Measurements from ENCODE around the gene CIBAR2.
"Not testable (repeated sequence)": the region's sequence is repeated elsewhere in the genome, so short reads cannot be mapped to it uniquely, and the experiment has no call there.

Gene CIBAR2

DNA sequence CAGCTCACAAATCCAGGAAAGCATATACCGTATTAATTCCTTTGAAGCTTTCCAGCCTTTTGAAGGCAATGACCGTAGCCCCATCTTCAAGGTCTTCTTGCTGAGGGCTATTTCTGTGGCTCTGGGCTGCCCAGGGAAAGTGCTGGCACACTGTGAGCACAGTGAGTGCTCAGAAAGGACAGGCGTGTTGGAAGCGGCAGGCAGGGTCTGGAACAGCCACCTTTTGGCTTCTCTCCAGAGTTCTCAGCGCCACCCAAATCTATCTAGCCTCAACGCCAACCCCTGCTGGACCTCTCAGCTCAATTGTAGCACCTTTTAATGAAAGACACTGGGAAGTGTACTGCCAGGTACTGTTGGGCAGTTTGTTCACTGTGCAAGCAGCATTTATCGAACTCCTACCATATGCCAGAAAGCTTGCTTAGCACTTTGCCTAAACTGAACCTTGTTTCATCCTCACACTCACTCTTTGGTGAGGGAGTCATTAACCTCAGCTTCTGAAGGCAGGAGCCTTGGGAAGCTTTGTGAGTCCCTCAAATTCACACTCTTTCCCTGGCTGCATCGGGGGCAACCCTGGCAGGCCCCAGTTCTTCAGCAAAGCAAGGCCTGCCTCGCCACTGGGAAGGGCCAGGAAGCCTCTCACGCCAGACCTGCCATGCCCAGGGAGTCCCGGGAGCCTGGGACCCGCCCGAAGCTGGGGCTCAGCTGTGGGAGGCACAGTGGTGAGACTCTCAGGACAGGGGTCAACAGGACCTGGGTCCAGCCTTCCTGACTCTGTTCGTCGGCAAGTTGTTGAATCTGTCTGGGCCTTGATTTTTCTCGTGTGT, 13.5 kb upstream of the CIBAR2 start:
- no CpG with 5 or more reads among the region's 16 CpGs for WGBS (ENCODE audit: extremely low coverage, insufficient coverage, low lambda C conversion rate)
- Histone ChIP-seq H3K9ac (ENCODE audit: low read length) (no peak overlapping the region), H2AK5ac (ENCODE audit: low read length) (no peak overlapping the region), H3K27me3 (ENCODE audit: insufficient read depth, low read length, poor library complexity) (no peaks in the 10 kb centered on the region), H3K4me3 (ENCODE audit: low read length) (no peak overlapping the region), H3K27ac (ENCODE audit: low read depth, low read length) (no peak overlapping the region), H4K8ac (ENCODE audit: low read depth, low read length) (no peak overlapping the region), H3K23ac (ENCODE audit: low read length) (no peak overlapping the region), H2BK15ac (replicated peaks; ENCODE audit: low read depth) (no peak overlapping the region), H3K36me3 (ENCODE audit: control insufficient read depth, insufficient read depth, low read length) (no peaks in the 10 kb centered on the region), H3K4me1 (ENCODE audit: control insufficient read depth, low read depth, low read length) (no peaks in the 10 kb centered on the region), H2BK5ac (ENCODE audit: low read length) (no peak overlapping the region), H3K79me1 (ENCODE audit: low read length) (no peaks in the 10 kb centered on the region), H3K79me2 (ENCODE audit: control insufficient read depth, insufficient read depth, low read length) (no peaks in the 10 kb centered on the region), H3K56ac (ENCODE audit: low read length) (no peak overlapping the region), H3K4ac (ENCODE audit: low read depth, low read length) (no peak overlapping the region), H3K18ac (ENCODE audit: low read length) (no peak overlapping the region), H3K4me2 (ENCODE audit: low read length) (no peak overlapping the region), H2BK120ac (ENCODE audit: low read depth, low read length) (no peak overlapping the region), H4K5ac (ENCODE audit: low read length) (no peak overlapping the region)
- DNase-seq, result no peak

DNA sequence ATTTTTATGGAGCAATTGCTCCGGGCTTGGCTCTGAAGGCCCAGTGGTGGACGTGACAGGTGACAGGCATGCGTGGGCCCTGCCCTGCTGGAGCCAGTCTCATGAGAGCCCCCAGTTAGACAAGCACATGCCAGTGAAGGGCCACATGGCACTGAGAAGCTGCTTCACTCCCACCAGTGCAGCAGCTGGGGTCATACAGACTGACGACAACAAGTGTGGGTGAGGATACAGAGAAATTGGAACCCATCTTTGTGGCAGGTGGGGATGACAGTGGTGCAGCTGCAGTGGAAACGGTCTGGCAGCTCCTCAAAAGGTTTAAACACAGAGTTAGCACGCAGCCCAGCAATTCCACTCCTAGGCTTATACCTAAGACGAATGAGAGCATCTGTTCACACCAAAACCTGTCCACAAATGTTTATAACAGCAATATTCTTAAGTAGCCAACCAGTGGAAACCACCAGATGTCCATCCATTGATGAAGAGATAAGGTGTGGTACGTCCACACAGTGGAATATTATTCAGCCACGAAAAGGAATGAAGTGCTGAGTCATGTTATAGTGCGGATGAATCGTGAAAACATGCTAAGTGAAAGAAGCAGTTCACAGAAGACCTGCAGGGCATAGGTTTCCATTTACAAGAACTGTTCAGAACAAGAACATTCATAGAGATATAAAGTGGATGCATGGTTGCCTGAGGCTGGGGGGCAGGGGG, 12.5 kb upstream of the CIBAR2 start:
- no peak overlapping the region for H2BK5ac ChIP-seq (ENCODE audit: low read length)
- H3K27me3 ChIP-seq (ENCODE audit: insufficient read depth, low read length, poor library complexity), result no peaks in the 10 kb centered on the region
- WGBS (ENCODE audit: extremely low coverage, insufficient coverage, low lambda C conversion rate), result no CpG with 5 or more reads among the region's 11 CpGs
- H3K79me2 ChIP-seq (ENCODE audit: control insufficient read depth, insufficient read depth, low read length), result no peaks in the 10 kb centered on the region
- H3K4me3 ChIP-seq (ENCODE audit: low read length), result no peak overlapping the region
- H3K4me2 ChIP-seq (ENCODE audit: low read length), result no peak overlapping the region
- H2BK15ac ChIP-seq (replicated peaks; ENCODE audit: low read depth), result no peak overlapping the region
- H2BK120ac ChIP-seq (ENCODE audit: low read depth, low read length), result no peak overlapping the region
- H3K27ac ChIP-seq (ENCODE audit: low read depth, low read length), result no peak overlapping the region
- no peaks in the 10 kb centered on the region for H3K79me1 ChIP-seq (ENCODE audit: low read length)
- no peak for DNase-seq
- H4K8ac ChIP-seq (ENCODE audit: low read depth, low read length), result no peak overlapping the region
- H3K56ac ChIP-seq (ENCODE audit: low read length), result no peak overlapping the region
- no peak overlapping the region for H3K18ac ChIP-seq (ENCODE audit: low read length)
- peak overlapping the region; percentile 22 for H2AK5ac ChIP-seq (ENCODE audit: low read length)
- H3K4ac ChIP-seq (ENCODE audit: low read depth, low read length), result no peak overlapping the region
- H3K36me3 ChIP-seq (ENCODE audit: control insufficient read depth, insufficient read depth, low read length), result no peaks in the 10 kb centered on the region
- H3K9ac ChIP-seq (ENCODE audit: low read length), result no peak overlapping the region
- H3K23ac ChIP-seq (ENCODE audit: low read length), result no peak overlapping the region
- H4K5ac ChIP-seq (ENCODE audit: low read length), result no peak overlapping the region
- H3K4me1 ChIP-seq (ENCODE audit: control insufficient read depth, low read depth, low read length), result no peaks in the 10 kb centered on the region

DNA sequence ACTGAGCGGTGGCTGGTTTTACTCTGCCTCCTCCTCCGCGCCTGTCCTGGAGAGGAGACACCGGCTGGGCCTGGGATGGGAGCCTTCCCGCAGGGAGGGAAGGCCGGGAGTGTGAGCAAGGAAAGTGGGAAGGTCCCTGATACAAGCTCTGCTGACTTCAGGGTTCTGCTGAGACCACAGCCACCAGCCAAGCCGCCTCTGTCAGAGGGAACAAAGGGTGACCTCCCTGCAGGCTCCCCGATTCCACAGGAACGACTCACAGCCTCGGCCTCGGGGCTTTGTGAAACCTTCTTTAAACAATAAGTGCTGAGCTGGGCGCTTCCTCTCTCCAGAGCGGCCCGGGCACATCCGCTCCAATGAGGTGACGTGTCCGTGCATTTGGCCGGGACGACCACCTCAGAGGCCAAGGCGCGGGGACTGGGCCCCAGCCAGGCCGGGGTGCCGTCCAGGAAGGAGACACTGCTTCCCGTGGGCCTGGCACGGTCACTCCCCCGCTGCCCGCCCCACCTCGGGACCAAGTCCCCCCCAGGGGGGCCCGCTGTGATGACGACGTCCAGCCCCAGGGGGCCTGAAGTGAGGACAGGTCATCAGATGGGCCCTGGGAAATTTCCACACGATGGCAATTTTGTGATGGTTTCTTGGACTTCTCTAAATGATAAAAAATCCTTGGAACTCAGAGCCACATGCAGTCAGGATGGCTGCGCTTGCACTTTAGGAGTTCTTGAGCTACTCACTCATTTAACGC, 11.8 kb upstream of the CIBAR2 start:
- Histone ChIP-seq H3K27me3 (ENCODE audit: insufficient read depth, low read length, poor library complexity) (no peaks in the 10 kb centered on the region), H4K8ac (ENCODE audit: low read depth, low read length) (no peak overlapping the region), H3K4me3 (ENCODE audit: low read length) (no peak overlapping the region), H3K4me2 (ENCODE audit: low read length) (no peak overlapping the region), H3K79me2 (ENCODE audit: control insufficient read depth, insufficient read depth, low read length) (no peaks in the 10 kb centered on the region), H3K4me1 (ENCODE audit: control insufficient read depth, low read depth, low read length) (no peaks in the 10 kb centered on the region), H3K79me1 (ENCODE audit: low read length) (no peaks in the 10 kb centered on the region), H3K4ac (ENCODE audit: low read depth, low read length) (no peak overlapping the region), H2AK5ac (ENCODE audit: low read length) (peak overlapping the region; percentile 22), H2BK15ac (replicated peaks; ENCODE audit: low read depth) (no peak overlapping the region), H3K27ac (ENCODE audit: low read depth, low read length) (no peak overlapping the region), H3K9ac (ENCODE audit: low read length) (no peak overlapping the region), H2BK120ac (ENCODE audit: low read depth, low read length) (no peak overlapping the region), H3K36me3 (ENCODE audit: control insufficient read depth, insufficient read depth, low read length) (no peaks in the 10 kb centered on the region), H2BK5ac (ENCODE audit: low read length) (no peak overlapping the region), H3K23ac (ENCODE audit: low read length) (no peak overlapping the region), H3K18ac (ENCODE audit: low read length) (no peak overlapping the region), H3K56ac (ENCODE audit: low read length) (no peak overlapping the region), H4K5ac (ENCODE audit: low read length) (no peak overlapping the region)
- DNase-seq, result peak; percentile 76
- no CpG with 5 or more reads among the region's 34 CpGs for WGBS (ENCODE audit: extremely low coverage, insufficient coverage, low lambda C conversion rate)

DNA sequence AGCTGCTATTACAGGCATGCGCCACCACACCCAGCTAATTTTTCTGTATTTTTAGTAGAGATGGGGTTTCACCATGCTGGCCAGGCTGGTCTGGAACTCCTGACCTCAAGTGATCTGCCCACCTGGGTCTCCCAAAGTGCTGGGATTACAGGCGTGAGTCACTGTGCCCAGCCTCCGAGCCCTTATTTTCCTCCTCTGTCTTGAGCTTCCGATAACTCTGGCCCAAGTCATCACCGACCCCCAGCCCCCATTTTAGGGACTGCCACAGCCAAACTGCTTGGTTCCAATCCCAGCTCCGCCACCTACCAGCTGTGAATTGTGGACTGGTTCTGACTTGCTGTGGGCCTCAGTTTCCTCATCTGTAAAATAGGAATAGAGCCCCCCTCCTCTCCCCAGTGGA, 11.2 kb upstream of the CIBAR2 start:
- not testable (repeated sequence) for H3K27me3 ChIP-seq (ENCODE audit: insufficient read depth, low read length, poor library complexity); H4K8ac ChIP-seq (ENCODE audit: low read depth, low read length); H3K79me1 ChIP-seq (ENCODE audit: low read length); H3K4me3 ChIP-seq (ENCODE audit: low read length); H2BK120ac ChIP-seq (ENCODE audit: low read depth, low read length); H3K4me2 ChIP-seq (ENCODE audit: low read length); H3K27ac ChIP-seq (ENCODE audit: low read depth, low read length); H3K9ac ChIP-seq (ENCODE audit: low read length); H3K56ac ChIP-seq (ENCODE audit: low read length); H3K23ac ChIP-seq (ENCODE audit: low read length); H2BK5ac ChIP-seq (ENCODE audit: low read length); H3K36me3 ChIP-seq (ENCODE audit: control insufficient read depth, insufficient read depth, low read length); H2AK5ac ChIP-seq (ENCODE audit: low read length); DNase-seq; H4K5ac ChIP-seq (ENCODE audit: low read length); H3K18ac ChIP-seq (ENCODE audit: low read length); H3K79me2 ChIP-seq (ENCODE audit: control insufficient read depth, insufficient read depth, low read length); H3K4me1 ChIP-seq (ENCODE audit: control insufficient read depth, low read depth, low read length); H2BK15ac ChIP-seq (replicated peaks; ENCODE audit: low read depth)
- H3K4ac ChIP-seq (ENCODE audit: low read depth, low read length), result peak overlapping the region; percentile 29
- no CpG with 5 or more reads among the region's 6 CpGs for WGBS (ENCODE audit: extremely low coverage, insufficient coverage, low lambda C conversion rate)

DNA sequence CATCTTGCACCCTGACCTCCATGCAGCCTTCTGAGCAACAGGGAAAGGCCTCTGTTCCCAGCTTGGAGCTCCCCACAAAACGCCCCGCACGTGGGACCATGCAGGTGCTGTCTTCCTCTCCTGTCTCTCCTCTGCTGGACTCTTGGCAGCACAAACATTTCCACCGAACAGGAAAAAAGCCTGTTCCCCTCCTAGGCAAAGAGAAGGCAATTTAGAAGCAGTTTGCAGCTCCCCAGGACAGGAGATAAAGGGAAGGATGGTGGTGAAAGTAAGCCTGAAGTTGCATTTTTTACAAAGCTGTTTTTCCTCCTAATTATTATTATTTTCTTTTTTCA, 7.7 kb upstream of the CIBAR2 start:
- H3K4me1 ChIP-seq (ENCODE audit: control insufficient read depth, low read depth, low read length), result no peaks in the 10 kb centered on the region
- H3K27me3 ChIP-seq (ENCODE audit: insufficient read depth, low read length, poor library complexity), result no peaks in the 10 kb centered on the region
- H3K4me3 ChIP-seq (ENCODE audit: low read length), result no peak overlapping the region
- no peak overlapping the region for H4K8ac ChIP-seq (ENCODE audit: low read depth, low read length)
- no peak overlapping the region for H3K56ac ChIP-seq (ENCODE audit: low read length)
- WGBS (ENCODE audit: extremely low coverage, insufficient coverage, low lambda C conversion rate), result no CpG with 5 or more reads among the region's 4 CpGs
- no peak overlapping the region for H3K4ac ChIP-seq (ENCODE audit: low read depth, low read length)
- H3K79me2 ChIP-seq (ENCODE audit: control insufficient read depth, insufficient read depth, low read length), result no peaks in the 10 kb centered on the region
- no peak overlapping the region for H3K18ac ChIP-seq (ENCODE audit: low read length)
- H2BK15ac ChIP-seq (replicated peaks; ENCODE audit: low read depth), result no peak overlapping the region
- no peak overlapping the region for H2BK120ac ChIP-seq (ENCODE audit: low read depth, low read length)
- no peak overlapping the region for H3K23ac ChIP-seq (ENCODE audit: low read length)
- H3K9ac ChIP-seq (ENCODE audit: low read length), result no peak overlapping the region
- H2BK5ac ChIP-seq (ENCODE audit: low read length), result no peak overlapping the region
- no peak overlapping the region for H3K4me2 ChIP-seq (ENCODE audit: low read length)
- H3K27ac ChIP-seq (ENCODE audit: low read depth, low read length), result no peak overlapping the region
- H3K36me3 ChIP-seq (ENCODE audit: control insufficient read depth, insufficient read depth, low read length), result no peaks in the 10 kb centered on the region
- no peak overlapping the region for H4K5ac ChIP-seq (ENCODE audit: low read length)
- DNase-seq, result no peak
- H3K79me1 ChIP-seq (ENCODE audit: low read length), result no peaks in the 10 kb centered on the region
- no peak overlapping the region for H2AK5ac ChIP-seq (ENCODE audit: low read length)
